SU-DHL-6 (cell line): ENCODE results near the gene SELENON.

Source experiments
- H2AFZ ChIP-seq: fragments of 200-600 bp; sonication (generic); 2 replicates; pipeline ENCODE4 v1.6.1; 2014; ENCODE audit warnings: low read depth, mild to moderate bottlenecking, moderate library complexity, mixed read lengths, antibody characterized with exemption, low read length; ENCODE audit not compliant: severe bottlenecking
- H3F3A ChIP-seq: fragments of 200-600 bp; shearing (Covaris generic); 2 replicates; pipeline ENCODE4 v1.6.0; 2016; ENCODE audit warnings: antibody characterized with exemption, mild to moderate bottlenecking; ENCODE audit not compliant: insufficient read depth
- H3K27ac ChIP-seq: fragments of 200-600 bp; sonication (generic); 2 replicates; pipeline ENCODE4 v1.5.1; 2016; ENCODE audit warnings: low read depth, mild to moderate bottlenecking, low read length, moderate library complexity, mixed read lengths
- H3K27me3 ChIP-seq: fragments of 200-600 bp; sonication (generic), shearing (Covaris generic); 2 replicates; pipeline ENCODE4 v1.6.0; 2014; ENCODE audit warnings: mild to moderate bottlenecking, low read length
- H3K36me3 ChIP-seq: fragments of 200-600 bp; sonication (generic); 2 replicates; pipeline ENCODE4 v1.6.1; 2014; ENCODE audit warnings: mild to moderate bottlenecking, low read length, mixed read lengths
- H3K4me2 ChIP-seq: fragments of 300-600, 200-600 bp; shearing (Covaris generic), sonication (generic); 2 replicates; pipeline ENCODE4 v1.6.0; 2014; ENCODE audit warnings: low read length, low read depth, mild to moderate bottlenecking; ENCODE audit not compliant: poor library complexity, severe bottlenecking
- H3K4me3 ChIP-seq: fragments of 200-600 bp; sonication (generic); 2 replicates; pipeline ENCODE4 v1.5.1; 2014; ENCODE audit warnings: antibody characterized with exemption, low read length, mild to moderate bottlenecking, mixed read lengths; ENCODE audit not compliant: insufficient read depth, poor library complexity, severe bottlenecking
- H3K79me2 ChIP-seq: fragments of 200-600 bp; sonication (generic); 2 replicates; pipeline ENCODE4 v1.6.1; 2014; ENCODE audit warnings: mild to moderate bottlenecking, low read length, moderate library complexity; ENCODE audit not compliant: insufficient read depth
- H3K9ac ChIP-seq: fragments of 200-600 bp; sonication (generic); 2 replicates; pipeline ENCODE4 v1.7.0; 2014; ENCODE audit warnings: mild to moderate bottlenecking, low read length
- H3K9me2 ChIP-seq: fragments of 200-600 bp; sonication (generic); replicated peaks from 2 replicates; pipeline ENCODE4 v1.6.1; 2014; ENCODE audit warnings: low read length; ENCODE audit not compliant: insufficient read depth
- H3K9me3 ChIP-seq: fragments of 200-600 bp; sonication (generic); 2 replicates; pipeline ENCODE4 v1.6.1; 2014; ENCODE audit warnings: low read length, mixed read lengths; ENCODE audit not compliant: insufficient read depth
- H4K20me1 ChIP-seq: fragments of 200-600 bp; sonication (generic); 2 replicates; pipeline ENCODE4 v1.6.1; 2014; ENCODE audit warnings: low read depth, mild to moderate bottlenecking, antibody characterized with exemption, low read length, moderate library complexity, mixed read lengths
- CTCF ChIP-seq: fragments of 200-600 bp; sonication (generic); IDR thresholded peaks from one replicate; pipeline ENCODE4 v1.5.1; 2017; ENCODE audit warnings: antibody characterized with exemption, mild to moderate bottlenecking, low read length, moderate library complexity; ENCODE audit not compliant: insufficient read depth, poor library complexity, severe bottlenecking
- EZH2phosphoT487 ChIP-seq: fragments of 200-600 bp; sonication (generic), shearing (Covaris generic); conservative IDR thresholded peaks from 2 replicates; pipeline ENCODE4 v1.6.1; 2018; ENCODE audit warnings: mild to moderate bottlenecking, antibody characterized with exemption, low read length, moderate library complexity, mixed read lengths

The SELENON gene

GRCh38 chr1:25843483-25843882 is 43.5 kb downstream of the SELENON start:
- Histone ChIP-seq H3K79me2 (peaks cover 8% of the 10 kb centered on the region), H4K20me1 (no peaks in the 10 kb centered on the region), H3F3A (no peaks in the 10 kb centered on the region), H3K27ac (no peak overlapping the region), H3K4me3 (no peak overlapping the region), H3K4me2 (no peak overlapping the region), H3K9ac (no peak overlapping the region), H3K9me3 (no peaks in the 10 kb centered on the region), H2AFZ (no peak overlapping the region), H3K27me3 (no peaks in the 10 kb centered on the region), H3K9me2 (no peaks in the 10 kb centered on the region), H3K36me3 (no peaks in the 10 kb centered on the region)
- TF ChIP-seq CTCF (no peak), EZH2phosphoT487 (no peak)

- no peak for TF ChIP-seq EZH2phosphoT487
- no peak for TF ChIP-seq CTCF
These were observed 44.7 kb downstream of the SELENON start for GRCh38 chr1:25844536-25845337.

GRCh38 chr1:25845664-25846063 is 45.7 kb downstream of the SELENON start:
- Histone ChIP-seq H3K27ac (no peak overlapping the region), H3K36me3 (no peaks in the 10 kb centered on the region), H3K9ac (no peak overlapping the region), H3K79me2 (peaks cover 8% of the 10 kb centered on the region), H3K4me2 (no peak overlapping the region), H3K27me3 (no peaks in the 10 kb centered on the region), H3K4me3 (no peak overlapping the region), H4K20me1 (no peaks in the 10 kb centered on the region), H2AFZ (no peak overlapping the region), H3K9me2 (no peaks in the 10 kb centered on the region), H3K9me3 (no peaks in the 10 kb centered on the region), H3F3A (no peaks in the 10 kb centered on the region)
- TF ChIP-seq EZH2phosphoT487 (no peak), CTCF (no peak)

More at GRCh38 chr1:25844536-25845337, 44.7 kb downstream of the SELENON start:
- H3K36me3 ChIP-seq: no peaks in the 10 kb centered on the region
- H3K79me2 ChIP-seq: peaks cover 8% of the 10 kb centered on the region
- H3K27me3 ChIP-seq: no peaks in the 10 kb centered on the region
- H3K4me2 ChIP-seq: no peak overlapping the region
- H4K20me1 ChIP-seq: no peaks in the 10 kb centered on the region
- no peak overlapping the region for H2AFZ ChIP-seq
- no peaks in the 10 kb centered on the region for H3K9me3 ChIP-seq
- no peak overlapping the region for H3K4me3 ChIP-seq
- H3K27ac ChIP-seq: no peak overlapping the region
- H3K9ac ChIP-seq: no peak overlapping the region
- no peaks in the 10 kb centered on the region for H3F3A ChIP-seq
- H3K9me2 ChIP-seq: no peaks in the 10 kb centered on the region
